Heart left ventricle (tissue), 13 donors: ENCODE data around the gene KSR2.

ENCODE experiments used
- CTCF ChIP-seq, 12 donors: fragments of 200-600 bp; sonication (generic) in 4 of 12; IDR thresholded peaks; one replicate each; pipeline versions ENCODE4 v1.5.0 to v1.8.0; 2018 to 2022; ENCODE audit warnings: antibody characterized with exemption in 12 of 12, mild to moderate bottlenecking in 5 of 12
- POLR2A ChIP-seq, 2 donors: fragments of 450-650 bp; IDR thresholded peaks; one replicate each; pipeline ENCODE4 v1.6.1; 2017; ENCODE audit warnings: antibody characterized with exemption in 2 of 2, mild to moderate bottlenecking in 2 of 2, moderate library complexity in 2 of 2
- donor health status: ischemic (EF 13 %, LVEDD 7.1; RV severe dilation, severe dysfunction).
- donor health status: DM: no; HTN: yes; CAD: no.
- donor health status: DM: no; HTN: no; CAD: no.
- donor health status: ischemic (EF 25% LVEDD 6.9; RV normal size, moderate dysfunction).
- donor health status: ischemic (EF 25% LVEDD 5.7; RV mildly dilated, moderate dysfunction).
- donor health status: ischemic (EF 35%, LVEDD 5.7; RV mildly dilated, moderate dysfunction).
- donor health status: nonischemic (EF 11% LVEDD 7.7; RV severe dilation, severe dysfunction).
- donor health status: DM: yes; HTN: yes; CAD: no.
- donor health status: PGD.
- donor health status: ischemic (EF 29% LVEDD 5.4; RV normal size, mild dysfunction).
- donor health status: nonischemic (EF 23%, LVEDD 6.1; RV moderate dilation, normal function).

- no peak for TF ChIP-seq CTCF (IDR thresholded peaks at IDR 0.05)
- TF ChIP-seq POLR2A (IDR thresholded peaks at IDR 0.05) = no peak
Measured at GRCh38 chr12:117963836-117964235, 5.0 kb downstream of the KSR2 start.
